NK-92 treated with Interleukin-12 subunit alpha and Interleukin-12 subunit beta, amount 100 ng/mL, for 24 hours (cell line): ENCODE results near the gene EIF4A3.

Experiments
- DNase-seq: peaks from one replicate; lab custom pipeline; 2025; lab: John Stamatoyannopoulos, UW

Gene EIF4A3

GRCh38 chr17:80147035-80147822, at the start of gene EIF4A3:
Gene EIF4A3 (minus strand): TSS chr17:80147128. CDS start chr17:80146961, 167 bp downstream.
- DNase-seq: peak; percentile 95

GRCh38 chr17:80196652-80197051, 49.7 kb upstream of the EIF4A3 start:
- no peak for DNase-seq

DNA sequence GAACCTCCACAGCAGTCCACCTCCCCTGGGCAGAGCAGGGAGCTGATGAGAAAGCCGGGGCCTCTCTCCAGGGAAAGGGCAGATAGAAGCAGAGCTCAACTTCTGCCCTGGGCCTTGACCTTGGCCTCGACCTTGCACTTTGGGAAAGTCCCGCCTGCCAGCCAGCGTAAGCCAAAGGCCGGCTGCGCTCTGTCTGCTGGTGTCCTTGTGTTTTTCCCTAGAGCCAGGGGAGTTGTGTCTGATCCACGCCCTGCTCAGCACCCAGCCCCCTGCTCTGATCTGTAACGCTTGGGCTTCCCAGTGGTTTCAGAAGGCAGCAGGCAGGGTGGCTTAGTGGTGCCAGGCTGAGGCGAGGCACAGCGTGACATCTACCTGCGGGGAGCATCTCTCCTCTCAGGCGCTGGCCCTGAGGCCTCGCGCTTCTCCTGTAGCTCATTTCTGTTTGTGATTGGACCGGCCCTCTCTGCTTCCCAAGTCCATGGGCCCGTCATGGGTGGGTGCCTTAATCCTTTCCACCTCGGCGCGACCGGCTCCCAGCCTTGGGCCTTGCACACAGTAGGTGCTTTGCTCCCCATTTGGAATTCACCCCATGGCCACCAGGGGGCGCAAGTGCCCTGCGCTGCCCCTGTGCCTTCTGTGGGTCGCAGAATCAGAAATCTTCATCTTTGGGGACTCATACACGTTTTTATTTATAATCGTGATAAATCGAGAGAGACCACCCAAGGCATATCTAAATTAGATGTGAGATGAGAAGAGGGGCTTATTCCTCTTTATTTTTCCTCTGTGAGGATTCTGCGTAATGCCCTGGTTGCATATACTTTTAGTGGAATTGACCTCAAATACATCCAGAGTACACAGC, 49.0 kb upstream of the EIF4A3 start:
- no peak for DNase-seq

- DNase-seq: no peak
Measured at GRCh38 chr17:80195141-80195540, 48.2 kb upstream of the EIF4A3 start.

DNA sequence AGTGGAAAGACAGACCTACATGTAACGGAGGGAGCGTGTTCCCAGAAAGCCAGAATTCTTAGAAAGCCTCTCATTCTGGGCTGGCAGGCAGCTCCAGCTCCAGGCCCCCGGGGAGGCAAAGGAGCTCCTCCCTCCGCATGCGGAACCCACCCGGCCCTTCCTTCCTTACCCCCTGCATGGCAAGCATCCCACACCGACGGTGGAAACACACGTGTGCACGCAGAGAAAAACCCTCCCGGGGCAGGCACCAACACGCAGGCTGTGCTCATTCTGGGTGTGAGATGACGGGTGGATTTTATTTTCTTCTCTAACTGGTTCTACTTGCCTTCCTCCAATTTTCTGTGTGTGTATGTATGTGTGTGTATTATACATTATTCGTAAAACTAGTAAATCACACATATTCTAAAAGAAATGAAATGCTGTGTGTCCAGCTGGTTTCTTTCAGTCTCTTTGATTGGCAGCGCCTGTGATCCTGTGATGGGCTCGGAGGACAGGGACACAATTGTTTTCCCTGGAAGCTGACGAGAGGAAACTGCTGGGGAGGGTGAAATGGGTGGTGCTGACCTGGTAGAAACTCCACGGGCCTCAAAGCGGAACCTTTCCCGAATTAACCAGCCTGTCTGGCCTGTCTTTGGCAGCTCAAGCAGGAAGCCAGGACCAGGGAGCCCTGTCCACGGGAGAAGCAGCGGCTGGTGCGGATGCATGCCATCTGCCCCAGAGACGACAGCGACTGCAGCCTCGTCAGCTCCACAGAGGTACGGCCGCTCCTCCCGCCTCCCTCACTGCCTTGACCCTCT, 45.1 kb upstream of the EIF4A3 start:
- DNase-seq: no peak

DNA sequence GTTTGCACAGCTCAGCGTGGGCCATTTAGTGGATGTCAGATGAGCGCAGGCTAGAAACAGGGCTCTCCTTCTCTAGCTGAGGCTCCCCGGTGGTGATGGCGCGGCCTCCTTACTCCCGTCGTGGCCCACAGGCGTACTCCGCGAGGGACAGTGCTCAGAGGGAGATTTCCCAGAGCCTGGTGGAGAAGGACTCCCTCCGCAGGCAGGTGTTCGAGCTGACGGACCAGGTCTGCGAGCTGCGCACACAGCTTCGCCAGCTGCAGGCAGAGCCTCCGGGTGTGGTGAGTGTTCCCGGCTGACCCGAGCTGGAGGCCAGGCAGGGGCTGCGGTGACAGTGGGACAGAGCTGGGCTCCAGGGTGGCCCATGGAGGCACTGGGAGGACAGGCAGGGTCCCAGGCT, 44.3 kb upstream of the EIF4A3 start:
- no peak for DNase-seq

DNA sequence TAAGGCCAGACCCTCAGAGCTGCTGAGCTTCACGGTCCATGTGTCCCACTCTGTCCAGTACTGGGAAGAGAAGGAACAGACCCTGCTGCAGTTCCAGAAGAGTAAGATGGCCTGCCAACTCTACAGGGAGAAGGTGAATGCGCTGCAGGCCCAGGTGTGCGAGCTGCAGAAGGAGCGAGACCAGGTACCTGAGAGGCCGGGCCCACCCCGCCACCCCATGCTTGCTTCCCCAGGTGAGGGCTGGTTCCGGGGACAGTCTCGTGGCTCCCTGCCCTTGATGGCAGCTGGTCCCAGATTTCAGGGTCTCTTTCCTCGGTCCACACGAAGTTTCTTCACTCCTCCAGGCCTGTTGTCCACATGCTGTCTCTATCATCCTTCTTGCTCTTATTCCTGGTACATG, 43.8 kb upstream of the EIF4A3 start:
- DNase-seq: no peak

DNA sequence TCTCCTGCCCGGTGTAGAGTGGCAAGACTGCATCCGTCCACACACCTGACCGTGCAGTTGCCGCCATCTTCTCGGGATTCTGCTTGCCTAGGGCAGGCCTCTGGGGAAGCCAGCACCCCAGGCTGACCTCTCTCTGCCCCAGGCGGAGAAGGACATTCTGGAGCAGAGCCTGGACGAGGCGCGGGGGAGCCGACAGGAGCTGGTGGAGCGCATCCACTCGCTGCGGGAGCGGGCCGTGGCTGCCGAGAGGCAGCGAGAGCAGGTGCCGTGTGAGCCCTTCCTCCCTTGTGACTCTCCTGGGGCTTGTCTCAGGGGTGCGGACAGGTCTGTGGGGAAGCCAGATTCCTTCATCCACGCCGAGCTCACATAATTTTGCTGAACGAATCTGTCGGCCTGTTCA, 42.7 kb upstream of the EIF4A3 start:
- DNase-seq: no peak

- DNase-seq: no peak
Measured at GRCh38 chr17:80187515-80187941, 40.6 kb upstream of the EIF4A3 start.

DNA sequence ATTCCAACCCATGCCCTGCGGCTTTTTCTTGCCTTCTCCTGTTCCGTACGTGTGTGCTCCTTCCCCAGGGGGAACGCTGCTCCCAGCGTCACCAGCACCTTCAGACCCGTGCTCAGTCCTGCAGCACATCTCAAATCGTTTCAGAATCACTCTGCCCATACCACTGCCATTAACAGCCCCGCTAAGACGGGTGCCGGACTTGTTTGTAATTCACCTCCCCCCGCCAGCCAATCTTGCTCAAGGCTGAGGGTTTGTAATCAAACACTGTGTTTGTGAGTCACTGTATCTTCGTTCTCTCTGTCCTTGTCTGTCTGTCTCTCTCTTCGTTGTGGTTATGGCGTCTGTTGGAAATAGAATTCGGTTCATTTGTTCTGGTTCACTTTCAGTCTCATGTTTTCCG, 40.2 kb upstream of the EIF4A3 start:
- DNase-seq: no peak

DNA sequence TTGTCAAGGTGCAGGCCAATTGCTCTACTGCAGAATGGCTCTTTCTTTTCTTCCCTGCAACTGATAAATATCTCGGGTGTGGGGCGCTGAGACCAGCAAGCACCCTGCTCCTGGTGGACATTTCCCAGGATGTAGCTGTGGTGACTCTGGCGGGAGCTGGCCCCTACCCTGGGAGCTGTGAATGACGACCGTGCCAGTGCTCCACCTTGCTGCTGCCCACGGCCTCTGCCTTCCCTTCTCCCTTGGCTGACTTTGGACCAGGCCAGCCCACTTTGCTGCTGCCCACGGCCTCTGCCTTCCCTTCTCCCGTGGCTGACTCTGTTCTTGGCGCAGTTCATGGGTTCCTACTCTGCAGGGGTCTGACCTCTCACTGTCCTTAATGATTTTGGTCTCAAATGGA, 39.0 kb upstream of the EIF4A3 start:
- DNase-seq: no peak

DNA sequence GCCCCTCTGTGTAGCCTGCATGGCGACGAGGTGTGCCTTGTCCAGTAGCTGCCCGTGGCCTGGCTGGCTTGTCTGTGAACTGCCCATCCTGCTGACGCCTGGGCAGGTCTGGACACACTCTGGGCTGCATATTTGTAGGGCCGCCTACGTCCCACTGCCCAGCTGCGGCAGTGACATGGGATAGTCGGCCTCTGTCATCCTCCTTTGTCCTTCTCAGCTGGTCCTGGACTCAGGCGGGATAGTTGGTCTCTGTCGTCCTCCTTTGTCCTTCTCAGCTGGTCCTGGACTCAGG, 37.4 kb upstream of the EIF4A3 start:
- DNase-seq: no peak

- DNase-seq: no peak
Measured at GRCh38 chr17:80183581-80184422, 36.9 kb upstream of the EIF4A3 start.

- no peak for DNase-seq
Measured at GRCh38 chr17:80182845-80183223, 35.9 kb upstream of the EIF4A3 start.

GRCh38 chr17:80182118-80182844, 35.4 kb upstream of the EIF4A3 start:
- no peak for DNase-seq

DNA sequence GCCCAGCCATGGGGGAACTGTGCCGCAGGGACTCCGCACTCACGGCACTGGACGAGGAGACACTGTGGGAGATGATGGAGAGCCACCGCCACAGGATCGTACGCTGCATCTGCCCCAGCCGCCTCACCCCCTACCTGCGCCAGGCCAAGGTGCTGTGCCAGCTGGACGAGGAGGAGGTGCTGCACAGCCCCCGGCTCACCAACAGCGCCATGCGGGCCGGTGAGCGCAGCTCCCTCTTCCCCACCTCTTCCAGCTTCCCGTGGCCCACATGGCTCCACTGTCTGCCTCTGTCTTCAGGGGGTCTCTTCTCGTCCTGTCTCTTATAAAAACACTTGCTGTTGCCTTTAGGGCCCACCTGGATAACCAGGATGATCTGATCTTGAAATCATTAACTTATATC, 34.5 kb upstream of the EIF4A3 start:
- no peak for DNase-seq

DNA sequence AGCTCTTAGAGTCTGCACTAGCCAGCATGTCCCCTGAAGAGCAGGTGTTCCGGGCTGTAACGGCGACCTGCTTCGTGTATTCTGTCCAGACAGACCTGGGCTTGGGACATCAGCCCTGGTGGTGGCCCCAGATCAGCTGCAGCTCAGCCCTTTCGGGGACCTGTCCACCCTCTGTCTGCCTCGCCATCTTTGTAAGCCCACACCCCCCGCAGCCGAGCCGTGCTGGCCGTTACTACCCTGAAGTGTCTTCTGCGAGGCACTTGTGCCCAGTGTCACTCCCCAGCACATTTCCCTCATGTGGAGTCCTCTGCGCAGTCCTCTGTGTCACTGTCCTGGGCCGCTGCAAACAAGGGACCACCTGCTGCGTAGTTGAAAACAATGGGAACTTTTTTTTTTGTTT, 33.3 kb upstream of the EIF4A3 start:
- DNase-seq: no peak

- no peak for DNase-seq
Measured at GRCh38 chr17:80177986-80178595, 31.2 kb upstream of the EIF4A3 start.

DNA sequence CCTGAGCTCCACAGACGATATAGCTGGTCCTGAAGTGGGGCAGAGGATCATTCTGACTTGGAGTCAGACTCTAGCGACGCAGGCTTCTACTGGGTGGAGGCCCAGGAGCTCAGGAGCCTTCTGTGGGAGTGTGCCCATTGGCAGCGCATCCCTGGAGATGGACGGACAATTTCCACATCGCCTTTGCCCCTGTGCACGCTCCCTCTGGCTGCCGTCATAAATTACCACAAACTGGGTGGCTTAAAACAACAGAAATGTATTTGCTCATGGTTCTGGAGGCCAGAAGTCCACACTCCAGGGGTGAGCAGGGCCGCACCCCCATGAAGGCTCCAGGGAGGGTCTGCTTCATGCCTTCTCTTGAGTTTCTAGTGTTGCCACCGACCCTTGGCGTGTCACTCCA, 29.8 kb upstream of the EIF4A3 start:
- no peak for DNase-seq

GRCh38 chr17:80173916-80174315, 27.0 kb upstream of the EIF4A3 start:
- no peak for DNase-seq

DNA sequence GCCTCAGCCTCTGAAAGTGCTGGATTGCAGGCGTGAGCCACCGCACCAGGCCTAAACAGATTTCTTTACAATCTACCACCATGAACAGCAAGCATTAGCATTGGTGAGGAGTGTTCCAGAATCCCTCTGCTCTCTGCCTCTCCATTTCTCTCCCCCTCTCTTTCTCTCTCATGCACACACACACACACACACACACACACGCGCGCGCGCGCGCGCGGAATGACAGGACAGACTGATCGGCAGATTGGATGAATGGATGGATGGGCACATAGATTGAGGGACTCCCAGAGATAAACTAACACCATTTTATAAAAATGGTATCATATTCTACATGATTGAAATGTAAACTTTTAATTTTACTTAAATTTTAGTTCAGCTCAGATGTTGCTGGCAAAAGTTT, 26.2 kb upstream of the EIF4A3 start:
- DNase-seq: no peak
